Measurements from ENCODE around the gene IFI27. TPM values are rescaled to one million over a fixed set of nuclear protein-coding genes. Genes with fewer than 3 reads are reported as not detected.

The IFI27 gene
- total RNA-seq, 1 experiment from 2014 or later, result 4.3 TPM

- no peaks in the 10 kb centered on the region for H3K36me3 ChIP-seq (ENCODE audit: low read depth, low read length)
- peaks cover under 1% of the 10 kb centered on the region; the same call in 1 of the 2 replicates for H3K4me1 ChIP-seq (ENCODE audit: insufficient read depth, low read length)
- TF ChIP-seq CTCF (conservative IDR thresholded peaks at IDR 0.05; ENCODE audit: low read depth, low read length), result no peak
- no peak for TF ChIP-seq EZH2phosphoT487 (IDR thresholded peaks at IDR 0.05; ENCODE audit: borderline replicate concordance, low read length)
- TF ChIP-seq EZH2 (IDR thresholded peaks at IDR 0.05; ENCODE audit: low read length, unreplicated experiment), result no peak
- H2AFZ ChIP-seq (ENCODE audit: low read length), result no peak overlapping the region
- no TSS peak for BruUV-seq (replicated peaks)
- H3K27ac ChIP-seq (ENCODE audit: low read length), result no peak overlapping the region
- no peak overlapping the region for H3K4me2 ChIP-seq (ENCODE audit: low read length)
- H3K9me2 ChIP-seq (replicated peaks; ENCODE audit: low read length), result no peaks in the 10 kb centered on the region
- no peak for ATAC-seq
- H3K4me3 ChIP-seq (ENCODE audit: low read length), result no peak overlapping the region
- no peaks in the 10 kb centered on the region for H4K20me1 ChIP-seq (ENCODE audit: low read length)
- H3K79me2 ChIP-seq (ENCODE audit: low read length), result no peaks in the 10 kb centered on the region
- CTCF ChIA-PET, result no interaction called here
- H3K27me3 ChIP-seq (ENCODE audit: low read length), result 0 out of 2 replicates have a peak, but pooled peaks cover 4% of the 10 kb centered on the region
- POLR2A ChIA-PET (ENCODE audit: unreplicated experiment), result no interaction called here
- intact Hi-C loops (cut with micrococcal nuclease), result no loop called here
- no peak for DNase-seq
- no peaks in the 10 kb centered on the region for H3F3A ChIP-seq (ENCODE audit: low read length, unreplicated experiment)
- no peaks in the 10 kb centered on the region for H3K9me3 ChIP-seq (ENCODE audit: low read length)
- no peak overlapping the region for H3K9ac ChIP-seq (ENCODE audit: low read length)
Observed at GRCh38 chr14:94135476-94135875, 24.9 kb downstream of the IFI27 start.

- ChIA-PET POLR2A (ENCODE audit: unreplicated experiment) (interaction anchor here (1.0 kb wide), 1 partner anchor 56 kb away, joined by 3 read pairs; the partner anchor contains the start of genes DDX24 and IFI27L1), CTCF (interaction anchor here (0.6 to 1.6 kb wide), 6 partner anchors 26 to 636 kb away, joined by 3 to 44 read pairs (median 8); partner anchors contain the start of gene IFI27)
- ATAC-seq (peak; percentile 96), DNase-seq (peak; percentile 90)
- no peaks in the 10 kb centered on the region for H3F3A ChIP-seq (ENCODE audit: low read length, unreplicated experiment)
- H2AFZ ChIP-seq (ENCODE audit: low read length), result peak overlapping the region; percentile 52; the same call in 1 of the 2 replicates
- H3K9me2 ChIP-seq (replicated peaks; ENCODE audit: low read length), result no peaks in the 10 kb centered on the region
- H3K4me1 ChIP-seq (ENCODE audit: insufficient read depth, low read length), result no peaks in the 10 kb centered on the region
- 0 out of 2 replicates have a peak, but pooled peaks cover 4% of the 10 kb centered on the region for H3K27me3 ChIP-seq (ENCODE audit: low read length)
- TF ChIP-seq CTCF (conservative IDR thresholded peaks at IDR 0.05; ENCODE audit: low read depth, low read length) (peak; percentile 92), EZH2 (IDR thresholded peaks at IDR 0.05; ENCODE audit: low read length, unreplicated experiment) (no peak)
- H3K4me2 ChIP-seq (ENCODE audit: low read length), result peak overlapping the region; percentile 52; the same call in 1 of the 2 replicates
- no peaks in the 10 kb centered on the region for H4K20me1 ChIP-seq (ENCODE audit: low read length)
- BruUV-seq (replicated peaks), result no TSS peak
- no peak overlapping the region for H3K27ac ChIP-seq (ENCODE audit: low read length)
- intact Hi-C loops (cut with micrococcal nuclease), result loop anchor here (1.0 to 2.0 kb wide), 5 partner anchors 44 to 200 kb away; partner anchors contain the start of genes DDX24 and IFI27L1
- no peaks in the 10 kb centered on the region for H3K36me3 ChIP-seq (ENCODE audit: low read depth, low read length)
- H3K4me3 ChIP-seq (ENCODE audit: low read length), result no peak overlapping the region
- no peaks in the 10 kb centered on the region for H3K79me2 ChIP-seq (ENCODE audit: low read length)
- no peaks in the 10 kb centered on the region for H3K9me3 ChIP-seq (ENCODE audit: low read length)
- H3K9ac ChIP-seq (ENCODE audit: low read length), result no peak overlapping the region
Observed at GRCh38 chr14:94136575-94137331, 26.2 kb downstream of the IFI27 start.

- Histone ChIP-seq H3K27me3 (ENCODE audit: low read length) (0 out of 2 replicates have a peak, but pooled peaks cover 4% of the 10 kb centered on the region), H3K27ac (ENCODE audit: low read length) (no peak overlapping the region), H3K79me2 (ENCODE audit: low read length) (no peaks in the 10 kb centered on the region), H3K4me2 (ENCODE audit: low read length) (no peak overlapping the region), H2AFZ (ENCODE audit: low read length) (no peak overlapping the region), H3K9me2 (replicated peaks; ENCODE audit: low read length) (no peaks in the 10 kb centered on the region), H3K4me1 (ENCODE audit: insufficient read depth, low read length) (no peaks in the 10 kb centered on the region), H3F3A (ENCODE audit: low read length, unreplicated experiment) (no peaks in the 10 kb centered on the region), H3K4me3 (ENCODE audit: low read length) (no peak overlapping the region), H3K9me3 (ENCODE audit: low read length) (no peaks in the 10 kb centered on the region), H3K36me3 (ENCODE audit: low read depth, low read length) (no peaks in the 10 kb centered on the region), H3K9ac (ENCODE audit: low read length) (no peak overlapping the region), H4K20me1 (ENCODE audit: low read length) (no peaks in the 10 kb centered on the region)
- no TSS peak for BruUV-seq (replicated peaks)
- no peak for ATAC-seq
- no peak for DNase-seq
- ChIA-PET CTCF (no interaction called here), POLR2A (ENCODE audit: unreplicated experiment) (no interaction called here)
- intact Hi-C loops (cut with micrococcal nuclease), result no loop called here
- TF ChIP-seq EZH2phosphoT487 (IDR thresholded peaks at IDR 0.05; ENCODE audit: borderline replicate concordance, low read length) (no peak), EZH2 (IDR thresholded peaks at IDR 0.05; ENCODE audit: low read length, unreplicated experiment) (no peak), CTCF (conservative IDR thresholded peaks at IDR 0.05; ENCODE audit: low read depth, low read length) (no peak)
Observed at GRCh38 chr14:94138251-94138650, 27.7 kb downstream of the IFI27 start.

All from PC-3 (cell line).